SU-DHL-6 (cell line): Measurements from ENCODE around the gene LVRN.

Experiments
- EZH2phosphoT487 ChIP-seq: fragments of 200-600 bp; sonication (generic), shearing (Covaris generic); conservative IDR thresholded peaks from 2 replicates; pipeline ENCODE4 v1.6.1; 2018; ENCODE audit warnings: mild to moderate bottlenecking, antibody characterized with exemption, low read length, moderate library complexity, mixed read lengths
- TF ChIP-seq, protein P1 (sequence below): fragments of 200-600 bp; sonication (generic); IDR thresholded peaks from one replicate; pipeline ENCODE4 v1.5.1; 2017; ENCODE audit warnings: antibody characterized with exemption, mild to moderate bottlenecking, low read length, moderate library complexity; ENCODE audit not compliant: insufficient read depth, poor library complexity, severe bottlenecking

DNA sequence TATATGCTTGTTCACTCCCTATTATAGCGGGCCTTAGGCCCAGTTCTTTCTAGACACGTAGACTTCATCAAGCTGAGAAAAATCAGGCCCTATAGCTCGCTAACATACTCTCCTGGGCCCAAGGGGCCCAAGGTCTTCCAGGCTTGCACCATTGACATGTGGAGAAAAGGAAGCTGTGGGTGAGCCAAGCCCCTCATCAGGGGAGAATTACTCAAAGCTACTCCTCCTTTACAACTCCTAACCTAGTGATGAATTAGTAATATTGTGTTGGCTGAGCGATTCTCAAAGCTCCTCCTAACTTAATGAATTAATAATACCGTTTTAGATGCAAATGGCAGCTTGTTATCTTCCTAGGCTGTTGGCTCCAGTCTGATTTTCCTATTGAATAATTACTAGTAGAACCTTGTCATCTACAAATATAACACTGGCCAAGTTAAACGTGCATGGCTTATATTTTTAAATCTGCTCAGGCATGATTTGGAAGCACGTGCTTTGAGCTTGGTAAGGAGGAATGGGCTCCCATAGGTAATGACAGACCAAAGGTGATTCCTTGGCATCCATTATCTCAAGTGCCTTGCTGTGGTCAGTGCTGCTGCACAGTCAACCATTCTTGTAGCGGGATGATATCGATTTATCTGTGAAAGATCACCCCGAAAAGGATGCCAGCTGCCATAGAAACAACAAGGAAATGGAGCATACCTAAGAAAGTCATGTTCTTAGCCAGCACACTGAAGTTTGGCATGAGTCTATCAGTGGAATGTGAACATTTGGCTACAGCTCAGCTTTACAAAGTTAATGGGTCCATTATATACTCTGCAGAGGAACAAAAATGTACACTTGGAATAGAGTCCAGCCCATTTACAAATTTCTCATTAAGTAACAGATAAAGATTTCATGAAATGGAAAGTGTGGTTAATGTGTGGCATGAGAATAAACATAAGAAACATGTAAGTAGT is 23.8 kb downstream of the LVRN start:
- TF ChIP-seq, protein P1, sequence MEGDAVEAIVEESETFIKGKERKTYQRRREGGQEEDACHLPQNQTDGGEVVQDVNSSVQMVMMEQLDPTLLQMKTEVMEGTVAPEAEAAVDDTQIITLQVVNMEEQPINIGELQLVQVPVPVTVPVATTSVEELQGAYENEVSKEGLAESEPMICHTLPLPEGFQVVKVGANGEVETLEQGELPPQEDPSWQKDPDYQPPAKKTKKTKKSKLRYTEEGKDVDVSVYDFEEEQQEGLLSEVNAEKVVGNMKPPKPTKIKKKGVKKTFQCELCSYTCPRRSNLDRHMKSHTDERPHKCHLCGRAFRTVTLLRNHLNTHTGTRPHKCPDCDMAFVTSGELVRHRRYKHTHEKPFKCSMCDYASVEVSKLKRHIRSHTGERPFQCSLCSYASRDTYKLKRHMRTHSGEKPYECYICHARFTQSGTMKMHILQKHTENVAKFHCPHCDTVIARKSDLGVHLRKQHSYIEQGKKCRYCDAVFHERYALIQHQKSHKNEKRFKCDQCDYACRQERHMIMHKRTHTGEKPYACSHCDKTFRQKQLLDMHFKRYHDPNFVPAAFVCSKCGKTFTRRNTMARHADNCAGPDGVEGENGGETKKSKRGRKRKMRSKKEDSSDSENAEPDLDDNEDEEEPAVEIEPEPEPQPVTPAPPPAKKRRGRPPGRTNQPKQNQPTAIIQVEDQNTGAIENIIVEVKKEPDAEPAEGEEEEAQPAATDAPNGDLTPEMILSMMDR, result no peak
- no peak for TF ChIP-seq EZH2phosphoT487
